ENCODE results near the gene TNIK. TPM values are rescaled to one million over a fixed set of nuclear protein-coding genes. Genes with fewer than 3 reads are reported as not detected.

TNIK gene
- total RNA-seq, 2 experiments from 2014 or later, result 55.2 to 56.9 TPM

- Mint-ChIP-seq H3K27ac (no peak overlapping the region), H3K27me3 (no peaks in the 10 kb centered on the region), H3K36me3 (ENCODE audit: low read depth) (peaks cover 7% of the 10 kb centered on the region), H3K9me3 (peaks cover 11% of the 10 kb centered on the region), H3K4me3 (no peak overlapping the region), H3K4me1 (peaks cover 21% of the 10 kb centered on the region)
- no peak for DNase-seq
- ChIA-PET POLR2A (no interaction called here), CTCF (no interaction called here)
These were observed 4.3 kb upstream of the TNIK start for GRCh38 chr3:171464462-171464861.

GRCh38 chr3:171462224-171462623 lies 2.0 kb upstream of the TNIK start:
- Mint-ChIP-seq H3K27ac (peak overlapping the region; percentile 94), H3K9me3 (peaks cover 11% of the 10 kb centered on the region), H3K4me1 (peaks cover 28% of the 10 kb centered on the region), H3K4me3 (peak overlapping the region; percentile 95), H3K27me3 (no peaks in the 10 kb centered on the region), H3K36me3 (ENCODE audit: low read depth) (peaks cover 7% of the 10 kb centered on the region)
- CTCF ChIA-PET, result interaction anchor here (0.6 to 1.3 kb wide), 3 partner anchors 30 to 103 kb away, joined by 3 read pairs; no protein-coding TSS in a partner anchor
- peak; percentile 27 for DNase-seq
- POLR2A ChIA-PET, result no interaction called here

GRCh38 chr3:171461525-171461917 lies 1.3 kb upstream of the TNIK start:
- POLR2A ChIA-PET, result interaction anchor here (0.7 kb wide), 1 partner anchor 414 kb away, joined by 6 read pairs; no protein-coding TSS in a partner anchor

GRCh38 chr3:171460725-171461524 lies 720 bp upstream of the TNIK start:
- DNase-seq, result peak; percentile 63
- Mint-ChIP-seq H3K4me1 (peaks cover 41% of the 10 kb centered on the region), H3K27me3 (no peaks in the 10 kb centered on the region), H3K36me3 (ENCODE audit: low read depth) (peaks cover 7% of the 10 kb centered on the region), H3K27ac (peak overlapping the region; percentile 94), H3K9me3 (peaks cover 11% of the 10 kb centered on the region), H3K4me3 (peak overlapping the region; percentile 95)
- ChIA-PET POLR2A (interaction anchor here (0.7 kb wide), 1 partner anchor 414 kb away, joined by 6 read pairs; no protein-coding TSS in a partner anchor), CTCF (interaction anchor here (0.6 to 2.2 kb wide), 7 partner anchors 9 to 295 kb away, joined by 3 to 10 read pairs (median 4); no protein-coding TSS in a partner anchor)

More at GRCh38 chr3:171461525-171461917, 1.3 kb upstream of the TNIK start:
- H3K27me3 Mint-ChIP-seq, result no peaks in the 10 kb centered on the region
- H3K36me3 Mint-ChIP-seq (ENCODE audit: low read depth), result peaks cover 7% of the 10 kb centered on the region
- no peak for DNase-seq
- peaks cover 11% of the 10 kb centered on the region for H3K9me3 Mint-ChIP-seq
- H3K4me1 Mint-ChIP-seq, result peaks cover 35% of the 10 kb centered on the region
- CTCF ChIA-PET, result interaction anchor here (0.6 to 1.7 kb wide), 7 partner anchors 8 to 296 kb away, joined by 3 to 10 read pairs (median 3); no protein-coding TSS in a partner anchor
- peak overlapping the region; percentile 95 for H3K4me3 Mint-ChIP-seq
- peak overlapping the region; percentile 94 for H3K27ac Mint-ChIP-seq

- CTCF ChIA-PET, result interaction anchor here (1.2 to 2.2 kb wide), 2 partner anchors 22 to 32 kb away, joined by 3 to 6 read pairs; no protein-coding TSS in a partner anchor
- H3K36me3 Mint-ChIP-seq (ENCODE audit: low read depth), result peaks cover 4% of the 10 kb centered on the region
- peaks cover 3% of the 10 kb centered on the region for H3K9me3 Mint-ChIP-seq
- peaks cover 45% of the 10 kb centered on the region for H3K4me1 Mint-ChIP-seq
- peak overlapping the region; percentile 94 for H3K27ac Mint-ChIP-seq
- POLR2A ChIA-PET, result no interaction called here
- DNase-seq, result peak; percentile 60
- no peaks in the 10 kb centered on the region for H3K27me3 Mint-ChIP-seq
- peak overlapping the region; percentile 95 for H3K4me3 Mint-ChIP-seq
These were observed 866 bp downstream of the TNIK start for GRCh38 chr3:171459137-171459941.

- Mint-ChIP-seq H3K27me3 (no peaks in the 10 kb centered on the region), H3K36me3 (ENCODE audit: low read depth) (peaks cover 4% of the 10 kb centered on the region), H3K9me3 (no peaks in the 10 kb centered on the region), H3K4me3 (peak overlapping the region; percentile 95), H3K27ac (peak overlapping the region; percentile 94), H3K4me1 (peaks cover 45% of the 10 kb centered on the region)
- CTCF ChIA-PET, result no interaction called here
- no peak for DNase-seq
- POLR2A ChIA-PET, result no interaction called here
These were observed 1.4 kb downstream of the TNIK start for GRCh38 chr3:171458864-171459136.

GRCh38 chr3:171458071-171458863 lies 1.9 kb downstream of the TNIK start:
- peak overlapping the region; percentile 95 for H3K4me3 Mint-ChIP-seq
- H3K27me3 Mint-ChIP-seq, result no peaks in the 10 kb centered on the region
- CTCF ChIA-PET, result interaction anchor here (0.6 kb wide), 1 partner anchor 527 kb away, joined by 4 read pairs; no protein-coding TSS in a partner anchor
- POLR2A ChIA-PET, result no interaction called here
- no peaks in the 10 kb centered on the region for H3K9me3 Mint-ChIP-seq
- H3K27ac Mint-ChIP-seq, result peak overlapping the region; percentile 94
- peaks cover 45% of the 10 kb centered on the region for H3K4me1 Mint-ChIP-seq
- peaks cover 4% of the 10 kb centered on the region for H3K36me3 Mint-ChIP-seq (ENCODE audit: low read depth)
- peak; percentile 51 for DNase-seq

GRCh38 chr3:171457607-171458061 lies 2.6 kb downstream of the TNIK start:
- Mint-ChIP-seq H3K27ac (peak overlapping the region; percentile 94), H3K4me1 (peaks cover 40% of the 10 kb centered on the region), H3K4me3 (peak overlapping the region; percentile 95), H3K27me3 (no peaks in the 10 kb centered on the region), H3K9me3 (no peaks in the 10 kb centered on the region), H3K36me3 (ENCODE audit: low read depth) (peaks cover 4% of the 10 kb centered on the region)
- POLR2A ChIA-PET, result no interaction called here
- CTCF ChIA-PET, result interaction anchor here (0.6 kb wide), 1 partner anchor 526 kb away, joined by 4 read pairs; no protein-coding TSS in a partner anchor
- peak; percentile 20 for DNase-seq

GRCh38 chr3:171456765-171457606 lies 3.2 kb downstream of the TNIK start:
- DNase-seq, result no peak
- Mint-ChIP-seq H3K27ac (peak overlapping the region; percentile 94), H3K36me3 (ENCODE audit: low read depth) (peaks cover 4% of the 10 kb centered on the region), H3K27me3 (no peaks in the 10 kb centered on the region), H3K4me3 (peak overlapping the region; percentile 95), H3K9me3 (no peaks in the 10 kb centered on the region), H3K4me1 (peaks cover 34% of the 10 kb centered on the region)
- POLR2A ChIA-PET, result no interaction called here
- CTCF ChIA-PET, result interaction anchor here (1.1 kb wide), 1 partner anchor 11 kb away, joined by 6 read pairs; no protein-coding TSS in a partner anchor

GRCh38 chr3:171455603-171456550 lies 4.3 kb downstream of the TNIK start:
- H3K4me3 Mint-ChIP-seq, result no peak overlapping the region
- DNase-seq, result no peak

GRCh38 chr3:171454041-171454440 lies 6.2 kb downstream of the TNIK start:
- Mint-ChIP-seq H3K27me3 (no peaks in the 10 kb centered on the region), H3K27ac (no peak overlapping the region), H3K4me3 (no peak overlapping the region), H3K36me3 (ENCODE audit: low read depth) (peaks cover 10% of the 10 kb centered on the region), H3K4me1 (peaks cover 26% of the 10 kb centered on the region), H3K9me3 (no peaks in the 10 kb centered on the region)
- ChIA-PET POLR2A (no interaction called here), CTCF (no interaction called here)
- DNase-seq, result no peak

More at GRCh38 chr3:171455603-171456550, 4.3 kb downstream of the TNIK start:
- H3K27ac Mint-ChIP-seq, result no peak overlapping the region
- peaks cover 5% of the 10 kb centered on the region for H3K36me3 Mint-ChIP-seq (ENCODE audit: low read depth)
- no peaks in the 10 kb centered on the region for H3K9me3 Mint-ChIP-seq
- POLR2A ChIA-PET, result interaction anchor here (0.6 kb wide), 1 partner anchor 1294 kb away, joined by 3 read pairs; the partner anchor contains the start of gene ECT2
- H3K27me3 Mint-ChIP-seq, result no peaks in the 10 kb centered on the region
- H3K4me1 Mint-ChIP-seq, result peaks cover 26% of the 10 kb centered on the region
- CTCF ChIA-PET, result interaction anchor here (0.9 to 1.5 kb wide), 3 partner anchors 10 to 31 kb away, joined by 3 to 6 read pairs (median 4); no protein-coding TSS in a partner anchor
